OCI-LY7 (cell line): Measurements from ENCODE around the gene OXTR. TPM values are rescaled to one million over a fixed set of nuclear protein-coding genes. Genes with fewer than 3 reads are reported as not detected.

ENCODE experiments used
- BruUV-seq: library from RNA; stranded (reverse); fragments of 400-500 nt; replicated peaks from 2 replicates; lab custom pipeline; 2021; lab: Mats Ljungman, UMichigan
- CTCF ChIA-PET: fragments of 300-600 bp; sonication (Branson Sonifier 250); formaldehyde crosslinking; loops from one replicate; lab custom pipeline; 2022; ENCODE audit warnings: antibody characterized with exemption; ENCODE audit not compliant: unreplicated experiment; lab: Charles Lee
- POLR2A ChIA-PET: fragments of 300-600 bp; sonication (Branson Sonifier 250); formaldehyde crosslinking; loops from one replicate; lab custom pipeline; 2022; ENCODE audit warnings: antibody characterized with exemption; lab: Charles Lee
- DNase-seq: peaks from one replicate; pipeline ENCODE4 v3.0.0-alpha.2; 2015; ENCODE audit warnings: low spot score
- H2AFZ ChIP-seq: fragments of 200-600 bp; sonication (generic), shearing (Covaris generic); 2 replicates; pipeline ENCODE4 v1.6.1; 2014; ENCODE audit warnings: mild to moderate bottlenecking, antibody characterized with exemption, low read length, moderate library complexity
- H3K27ac ChIP-seq: fragments of 200-600 bp; sonication (generic); 2 replicates; pipeline ENCODE4 v1.5.1; 2014; ENCODE audit warnings: mixed run types, low read depth, mild to moderate bottlenecking, moderate library complexity, low read length, inconsistent platforms; ENCODE audit not compliant: poor library complexity, severe bottlenecking
- H3K36me3 ChIP-seq: fragments of 200-600 bp; sonication (generic); 2 replicates; pipeline ENCODE4 v1.6.1; 2014; ENCODE audit warnings: mild to moderate bottlenecking, antibody characterized with exemption, low read length, moderate library complexity, mixed read lengths; ENCODE audit not compliant: insufficient read depth
- H3K4me1 ChIP-seq: fragments of 200-600 bp; sonication (generic); 2 replicates; pipeline ENCODE4 v1.5.1; 2014; ENCODE audit warnings: mild to moderate bottlenecking, low read length; ENCODE audit not compliant: insufficient read depth, poor library complexity, severe bottlenecking
- H3K4me2 ChIP-seq: fragments of 200-600 bp; sonication (generic); 2 replicates; pipeline ENCODE4 v1.6.1; 2014; ENCODE audit warnings: mild to moderate bottlenecking, low read length
- H3K4me3 ChIP-seq: fragments of 200-600 bp; sonication (generic); 2 replicates; pipeline ENCODE4 v1.5.1; 2014; ENCODE audit warnings: mild to moderate bottlenecking, low read depth, low read length; ENCODE audit not compliant: poor library complexity, severe bottlenecking
- H3K79me2 ChIP-seq: fragments of 200-600 bp; sonication (generic); 2 replicates; pipeline ENCODE4 v1.6.1; 2016; ENCODE audit warnings: low read depth, mild to moderate bottlenecking, low read length, moderate library complexity, mixed read lengths; ENCODE audit not compliant: insufficient read depth
- H3K9me2 ChIP-seq: fragments of 200-600 bp; sonication (generic); 2 replicates; pipeline ENCODE4 v1.6.1; 2016; ENCODE audit warnings: mild to moderate bottlenecking, low read length, mixed read lengths; ENCODE audit not compliant: insufficient read depth
- H3K9me3 ChIP-seq: fragments of 200-600 bp; sonication (generic); 2 replicates; pipeline ENCODE4 v1.6.1; 2014; ENCODE audit warnings: mild to moderate bottlenecking, mixed run types, low read length, mixed read lengths
- H4K20me1 ChIP-seq: fragments of 200-600 bp; sonication (generic); 2 replicates; pipeline ENCODE4 v1.6.1; 2014; ENCODE audit warnings: mild to moderate bottlenecking, antibody characterized with exemption, low read length, moderate library complexity, mixed read lengths; ENCODE audit not compliant: insufficient read depth
- EZH2phosphoT487 ChIP-seq: fragments of 200-600 bp; sonication (generic); IDR thresholded peaks from 2 replicates; pipeline ENCODE4 v1.6.1; 2018; ENCODE audit warnings: low read depth, borderline replicate concordance, mild to moderate bottlenecking, mixed run types, antibody characterized with exemption, low read length, moderate library complexity, mixed read lengths
- intact Hi-C: fragments of 100-400 bp; cut with micrococcal nuclease; formaldehyde crosslinking; loops from one replicate; pipeline ENCODE4 v1.10.0; 2022; ENCODE audit not compliant: unreplicated experiment
- total RNA-seq, 2 experiments: library from RNA; depleted of rRNA in 1 of 2; stranded (reverse); fragments of >200 nt in 1 of 2; shearing (Covaris generic) in 1 of 2; gene quantifications; 2 replicates each; pipeline ENCODE4 v1.2.3, GENCODE V29; 2014 to 2022
- TF ChIP-seq, protein P1 (sequence below): fragments of 200-600 bp; sonication (generic); conservative IDR thresholded peaks from 2 replicates; pipeline ENCODE4 v1.5.1; 2014; ENCODE audit warnings: mild to moderate bottlenecking, antibody characterized with exemption, low read length, moderate library complexity, mixed read lengths

OXTR gene
- total RNA-seq, 2 experiments from 2014 or later, result 0.82 to 2.0 TPM

DNA sequence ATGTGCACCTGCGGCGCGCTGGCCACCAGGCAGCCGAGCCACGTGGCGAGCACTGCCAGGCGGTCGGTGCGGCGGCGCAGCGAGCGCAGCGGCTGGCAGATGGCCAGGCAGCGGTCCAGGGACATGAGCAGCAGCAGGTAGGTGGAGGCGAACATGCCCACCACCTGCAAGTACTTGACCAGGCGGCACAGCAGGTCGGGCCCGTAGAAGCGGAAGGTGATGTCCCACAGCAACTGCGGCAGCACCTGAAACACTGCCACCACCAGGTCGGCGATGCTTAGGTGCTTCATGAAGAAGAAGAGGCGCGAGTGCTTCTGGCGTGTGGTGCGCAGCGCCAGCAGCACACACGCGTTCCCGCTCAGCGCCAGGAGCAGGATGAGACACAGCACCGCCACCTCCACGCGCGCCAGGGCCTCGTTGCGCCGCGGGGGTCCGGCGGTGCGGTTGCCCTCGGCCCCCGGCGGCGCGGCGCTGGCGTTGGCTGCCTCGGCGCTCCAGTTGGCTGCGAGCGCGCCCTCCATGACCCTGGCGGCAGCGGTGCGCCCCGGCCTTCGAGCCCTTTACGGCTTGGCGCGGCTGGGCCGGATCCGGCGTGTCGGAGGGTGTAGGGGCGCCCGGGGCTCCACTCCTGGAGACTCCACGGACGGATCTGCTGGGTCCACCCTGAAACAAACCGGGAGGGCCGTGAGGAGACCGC is 1.6 kb downstream of the OXTR start:
- POLR2A ChIA-PET, result no interaction called here
- intact Hi-C loops, result no loop called here

DNA sequence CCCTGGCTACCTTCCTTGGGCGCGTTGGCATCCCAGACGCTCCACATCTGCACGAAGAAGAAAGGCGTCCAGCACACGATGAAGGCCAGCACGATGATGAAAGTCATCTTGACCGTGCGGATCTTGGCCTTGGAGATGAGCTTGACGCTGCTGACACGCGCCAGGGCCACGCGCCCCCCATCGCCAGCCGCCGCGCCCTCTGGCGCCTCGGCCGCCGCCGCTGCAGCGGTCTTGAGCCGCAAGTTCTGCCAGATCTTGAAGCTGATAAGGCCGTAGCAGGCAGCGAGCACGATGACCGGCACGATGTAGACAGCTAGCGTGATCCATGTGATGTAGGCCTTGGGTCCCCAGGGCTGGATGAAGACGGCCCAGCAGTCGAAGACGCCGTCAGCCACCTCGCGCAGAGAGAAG is 2.2 kb downstream of the OXTR start:
- Histone ChIP-seq H3K36me3 (no peaks in the 10 kb centered on the region), H3K4me3 (no peak overlapping the region), H3K9me2 (no peaks in the 10 kb centered on the region), H3K79me2 (no peaks in the 10 kb centered on the region), H4K20me1 (no peaks in the 10 kb centered on the region), H3K27ac (no peak overlapping the region), H3K4me1 (no peaks in the 10 kb centered on the region), H3K4me2 (no peak overlapping the region), H3K9me3 (no peaks in the 10 kb centered on the region), H2AFZ (no peak overlapping the region)
- DNase-seq, result no peak
- intact Hi-C loops, result no loop called here
- POLR2A ChIA-PET, result no interaction called here
- no TSS peak for BruUV-seq
- no peak for TF ChIP-seq EZH2phosphoT487
- TF ChIP-seq, protein P1, sequence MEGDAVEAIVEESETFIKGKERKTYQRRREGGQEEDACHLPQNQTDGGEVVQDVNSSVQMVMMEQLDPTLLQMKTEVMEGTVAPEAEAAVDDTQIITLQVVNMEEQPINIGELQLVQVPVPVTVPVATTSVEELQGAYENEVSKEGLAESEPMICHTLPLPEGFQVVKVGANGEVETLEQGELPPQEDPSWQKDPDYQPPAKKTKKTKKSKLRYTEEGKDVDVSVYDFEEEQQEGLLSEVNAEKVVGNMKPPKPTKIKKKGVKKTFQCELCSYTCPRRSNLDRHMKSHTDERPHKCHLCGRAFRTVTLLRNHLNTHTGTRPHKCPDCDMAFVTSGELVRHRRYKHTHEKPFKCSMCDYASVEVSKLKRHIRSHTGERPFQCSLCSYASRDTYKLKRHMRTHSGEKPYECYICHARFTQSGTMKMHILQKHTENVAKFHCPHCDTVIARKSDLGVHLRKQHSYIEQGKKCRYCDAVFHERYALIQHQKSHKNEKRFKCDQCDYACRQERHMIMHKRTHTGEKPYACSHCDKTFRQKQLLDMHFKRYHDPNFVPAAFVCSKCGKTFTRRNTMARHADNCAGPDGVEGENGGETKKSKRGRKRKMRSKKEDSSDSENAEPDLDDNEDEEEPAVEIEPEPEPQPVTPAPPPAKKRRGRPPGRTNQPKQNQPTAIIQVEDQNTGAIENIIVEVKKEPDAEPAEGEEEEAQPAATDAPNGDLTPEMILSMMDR, result no peak
- CTCF ChIA-PET, result no interaction called here

More for the DNA sequence above, 1.6 kb downstream of the OXTR start:
- no peak overlapping the region for H3K4me2 ChIP-seq
- no peak overlapping the region for H3K27ac ChIP-seq
- CTCF ChIA-PET, result no interaction called here
- no peaks in the 10 kb centered on the region for H3K4me1 ChIP-seq
- no peak overlapping the region for H2AFZ ChIP-seq
- no peaks in the 10 kb centered on the region for H3K36me3 ChIP-seq
- no TSS peak for BruUV-seq
- H4K20me1 ChIP-seq, result no peaks in the 10 kb centered on the region
- no peaks in the 10 kb centered on the region for H3K9me2 ChIP-seq
- DNase-seq, result no peak
- no peak overlapping the region for H3K4me3 ChIP-seq
- TF ChIP-seq, protein P1, result no peak
- no peak for TF ChIP-seq EZH2phosphoT487
- no peaks in the 10 kb centered on the region for H3K9me3 ChIP-seq
- no peaks in the 10 kb centered on the region for H3K79me2 ChIP-seq

DNA sequence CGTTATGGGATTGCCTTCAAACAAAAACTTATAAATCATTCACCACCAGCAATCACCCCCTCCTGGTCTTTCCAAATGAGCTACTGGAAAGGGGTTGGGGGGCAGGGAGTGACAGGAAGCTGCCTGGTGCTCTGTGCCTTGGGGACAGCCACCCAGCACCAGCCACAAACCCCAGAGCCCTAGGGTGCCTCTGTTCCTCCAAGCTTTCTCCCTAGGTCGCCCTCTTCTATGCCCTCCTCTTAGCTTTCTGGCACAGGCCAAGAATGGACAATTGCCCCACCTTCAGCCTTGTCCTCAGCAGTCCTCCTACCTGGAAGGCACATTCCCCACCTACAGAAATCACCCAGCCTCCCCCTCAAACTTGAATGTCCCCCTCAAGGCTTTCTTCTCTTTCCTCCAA is 3.3 kb downstream of the OXTR start:
- no peaks in the 10 kb centered on the region for H3K9me3 ChIP-seq
- CTCF ChIA-PET, result no interaction called here
- intact Hi-C loops, result no loop called here

More for the DNA sequence above, 3.3 kb downstream of the OXTR start:
- no peak for TF ChIP-seq EZH2phosphoT487
- TF ChIP-seq, protein P1, result no peak
- no peaks in the 10 kb centered on the region for H4K20me1 ChIP-seq
- H3K4me1 ChIP-seq, result no peaks in the 10 kb centered on the region
- no peaks in the 10 kb centered on the region for H3K36me3 ChIP-seq
- no peak overlapping the region for H3K4me2 ChIP-seq
- H2AFZ ChIP-seq, result no peak overlapping the region
- POLR2A ChIA-PET, result no interaction called here
- H3K4me3 ChIP-seq, result no peak overlapping the region
- no peak for DNase-seq
- H3K27ac ChIP-seq, result no peak overlapping the region
- no TSS peak for BruUV-seq
- no peaks in the 10 kb centered on the region for H3K79me2 ChIP-seq
- no peaks in the 10 kb centered on the region for H3K9me2 ChIP-seq
